ENCODE measurements around the gene ARHGAP26.

Gene ARHGAP26

GRCh38 chr5:142969186-142969585 lies 199.0 kb downstream of the ARHGAP26 start:
- H3K4me3 ChIP-seq (replicated peaks; ENCODE audit: low read depth, low read length), result no peak overlapping the region
- no peak for TF ChIP-seq CTCF (IDR thresholded peaks at IDR 0.05; ENCODE audit: low read length, missing control alignments)
- DNase-seq (ENCODE audit: low read depth), result no peak

- H3K4me3 ChIP-seq (replicated peaks; ENCODE audit: low read depth, low read length), result no peak overlapping the region
- DNase-seq (ENCODE audit: low read depth), result no peak
- no peak for TF ChIP-seq CTCF (IDR thresholded peaks at IDR 0.05; ENCODE audit: low read length, missing control alignments)
Measured at GRCh38 chr5:142969624-142970439, 199.7 kb downstream of the ARHGAP26 start.

- no peak for DNase-seq (ENCODE audit: low read depth)
- no peak overlapping the region for H3K4me3 ChIP-seq (replicated peaks; ENCODE audit: low read depth, low read length)
- no peak for TF ChIP-seq CTCF (IDR thresholded peaks at IDR 0.05; ENCODE audit: low read length, missing control alignments)
Measured at GRCh38 chr5:142970440-142971030, 200.4 kb downstream of the ARHGAP26 start.

GRCh38 chr5:142971303-142972013 lies 201.3 kb downstream of the ARHGAP26 start:
- no peak for TF ChIP-seq CTCF (IDR thresholded peaks at IDR 0.05; ENCODE audit: low read length, missing control alignments)
- no peak for DNase-seq (ENCODE audit: low read depth)
- no peak overlapping the region for H3K4me3 ChIP-seq (replicated peaks; ENCODE audit: low read depth, low read length)

- no peak overlapping the region for H3K4me3 ChIP-seq (replicated peaks; ENCODE audit: low read depth, low read length)
- DNase-seq (ENCODE audit: low read depth), result no peak
- no peak for TF ChIP-seq CTCF (IDR thresholded peaks at IDR 0.05; ENCODE audit: low read length, missing control alignments)
Measured at GRCh38 chr5:142972064-142972570, 201.9 kb downstream of the ARHGAP26 start.

- DNase-seq (ENCODE audit: low read depth), result no peak
- no peak for TF ChIP-seq CTCF (IDR thresholded peaks at IDR 0.05; ENCODE audit: low read length, missing control alignments)
- no peak overlapping the region for H3K4me3 ChIP-seq (replicated peaks; ENCODE audit: low read depth, low read length)
Measured at GRCh38 chr5:142973932-142974331, 203.8 kb downstream of the ARHGAP26 start.

All from fibroblast of pulmonary artery (primary cell).